Activated naive CD4-positive, alpha-beta T cell treated with anti-CD3 and anti-CD28 coated beads, Interleukin-2, amount 50 U/mL, for 24 hours (primary cell): ENCODE results near the gene GRIK3.

Experiments
- H3K27ac Mint-ChIP-seq: one replicate; pipeline ENCODE4 v1.8.0; 2021; ENCODE audit warnings: mild to moderate bottlenecking, mixed read lengths
- H3K27me3 Mint-ChIP-seq: one replicate; pipeline ENCODE4 v1.8.0; 2021; ENCODE audit warnings: mixed read lengths
- H3K36me3 Mint-ChIP-seq: one replicate; pipeline ENCODE4 v1.8.0; 2021; ENCODE audit warnings: mixed read lengths
- H3K4me1 Mint-ChIP-seq: one replicate; pipeline ENCODE4 v1.8.0; 2021; ENCODE audit warnings: mixed read lengths
- H3K4me3 Mint-ChIP-seq: one replicate; pipeline ENCODE4 v1.8.0; 2021; ENCODE audit warnings: mild to moderate bottlenecking, mixed read lengths
- H3K9me3 Mint-ChIP-seq: one replicate; pipeline ENCODE4 v1.8.0; 2021; ENCODE audit warnings: mixed read lengths

The GRIK3 gene

GRCh38 chr1:36846357-36846756 lies 188.0 kb downstream of the GRIK3 start:
- no peaks in the 10 kb centered on the region for H3K9me3 Mint-ChIP-seq

GRCh38 chr1:36845802-36846201 lies 188.5 kb downstream of the GRIK3 start:
- Mint-ChIP-seq H3K4me1 (no peaks in the 10 kb centered on the region), H3K9me3 (no peaks in the 10 kb centered on the region), H3K36me3 (no peaks in the 10 kb centered on the region), H3K27me3 (peaks cover 7% of the 10 kb centered on the region), H3K4me3 (no peak overlapping the region), H3K27ac (no peak overlapping the region)

More at GRCh38 chr1:36846357-36846756, 188.0 kb downstream of the GRIK3 start:
- Mint-ChIP-seq H3K4me3 (no peak overlapping the region), H3K4me1 (no peaks in the 10 kb centered on the region), H3K36me3 (no peaks in the 10 kb centered on the region), H3K27me3 (peaks cover 8% of the 10 kb centered on the region), H3K27ac (no peak overlapping the region)

DNA sequence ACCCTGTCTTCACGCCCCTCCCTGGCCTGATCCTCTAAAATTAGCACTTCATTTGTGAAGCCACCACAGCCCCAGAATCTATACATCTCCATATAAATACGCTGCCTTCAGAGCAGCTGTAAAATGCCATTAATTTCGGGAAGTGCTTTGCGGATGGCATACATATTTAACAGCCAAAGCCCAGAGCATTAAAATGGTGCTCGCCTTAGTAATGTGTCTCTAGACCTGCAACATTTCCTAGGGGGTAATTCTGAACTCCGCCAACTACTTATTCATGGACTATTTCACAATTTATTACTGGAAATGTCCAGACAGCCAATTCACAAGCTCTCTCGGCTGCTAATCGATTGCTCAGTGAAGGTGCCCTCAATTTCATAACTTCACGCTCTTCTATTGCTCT lies 189.4 kb downstream of the GRIK3 start:
- H3K4me1 Mint-ChIP-seq: no peaks in the 10 kb centered on the region
- no peak overlapping the region for H3K4me3 Mint-ChIP-seq
- no peak overlapping the region for H3K27ac Mint-ChIP-seq
- H3K36me3 Mint-ChIP-seq: no peaks in the 10 kb centered on the region
- no peaks in the 10 kb centered on the region for H3K9me3 Mint-ChIP-seq
- H3K27me3 Mint-ChIP-seq: peaks cover 3% of the 10 kb centered on the region

DNA sequence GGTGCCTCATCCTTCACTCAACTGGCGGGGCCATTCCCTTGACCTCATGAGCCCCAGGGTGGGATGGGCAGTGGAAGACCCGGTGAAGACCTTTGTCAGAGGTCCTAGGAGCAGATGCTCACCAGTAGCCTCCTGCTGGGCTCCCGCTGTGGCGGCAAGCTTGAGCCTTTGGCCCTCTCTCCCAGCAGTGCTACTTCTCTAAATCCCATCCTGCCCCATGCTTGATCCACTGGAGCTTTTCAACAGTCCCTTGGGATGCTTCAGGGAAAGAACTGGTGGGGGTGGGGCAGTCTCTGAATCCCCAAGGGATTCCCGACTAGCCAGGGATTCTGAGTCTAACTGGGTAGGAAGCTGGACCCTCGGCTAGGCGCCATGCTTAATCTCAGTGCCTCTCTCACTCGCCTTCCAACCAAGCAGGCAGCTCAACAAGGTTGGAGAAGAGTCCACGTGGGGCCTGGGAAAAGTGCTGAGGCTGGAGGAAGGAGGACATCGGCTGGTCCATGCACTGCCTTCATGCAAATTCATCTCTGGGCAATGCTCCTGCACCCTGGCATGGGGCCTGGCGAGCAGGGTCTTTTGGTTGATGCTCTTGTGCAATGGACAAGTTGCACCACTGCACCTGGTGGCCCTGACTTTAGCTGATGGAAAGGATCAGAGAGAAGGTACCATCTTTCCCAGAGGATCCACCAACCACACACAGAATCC lies 190.3 kb downstream of the GRIK3 start:
- Mint-ChIP-seq H3K36me3 (no peaks in the 10 kb centered on the region), H3K27me3 (peaks cover 3% of the 10 kb centered on the region), H3K9me3 (no peaks in the 10 kb centered on the region), H3K4me3 (no peak overlapping the region), H3K4me1 (no peaks in the 10 kb centered on the region), H3K27ac (no peak overlapping the region)

- Mint-ChIP-seq H3K4me3 (no peak overlapping the region), H3K27ac (no peak overlapping the region), H3K27me3 (peaks cover 3% of the 10 kb centered on the region), H3K36me3 (no peaks in the 10 kb centered on the region), H3K9me3 (no peaks in the 10 kb centered on the region), H3K4me1 (no peaks in the 10 kb centered on the region)
Observed at GRCh38 chr1:36843027-36843426, 191.3 kb downstream of the GRIK3 start.

GRCh38 chr1:36842448-36842847 lies 191.9 kb downstream of the GRIK3 start:
- no peaks in the 10 kb centered on the region for H3K9me3 Mint-ChIP-seq
- no peak overlapping the region for H3K4me3 Mint-ChIP-seq
- H3K27ac Mint-ChIP-seq: no peak overlapping the region
- no peaks in the 10 kb centered on the region for H3K36me3 Mint-ChIP-seq
- H3K4me1 Mint-ChIP-seq: no peaks in the 10 kb centered on the region
- peaks cover 4% of the 10 kb centered on the region for H3K27me3 Mint-ChIP-seq

DNA sequence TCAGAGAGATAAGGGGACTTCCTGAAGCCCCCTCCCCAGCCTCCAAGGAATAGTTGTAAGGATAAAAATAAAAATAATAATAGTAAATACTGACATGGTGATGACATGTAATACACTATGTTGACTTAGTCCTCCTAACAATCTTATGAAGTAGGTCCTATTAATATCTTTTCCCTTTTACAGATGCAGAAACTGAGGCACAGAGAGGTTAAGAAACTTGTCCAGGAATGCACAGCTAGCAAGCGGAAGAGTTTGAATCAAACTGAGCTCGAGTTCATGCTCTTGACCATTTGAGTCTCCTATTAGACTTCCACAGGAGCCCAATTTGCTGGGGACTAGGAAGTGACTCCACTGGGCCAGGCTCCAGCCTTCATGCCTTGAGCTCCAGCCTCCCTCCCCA lies 194.8 kb downstream of the GRIK3 start:
- H3K27ac Mint-ChIP-seq: no peak overlapping the region
- no peaks in the 10 kb centered on the region for H3K4me1 Mint-ChIP-seq
- H3K36me3 Mint-ChIP-seq: no peaks in the 10 kb centered on the region
- H3K27me3 Mint-ChIP-seq: peaks cover 3% of the 10 kb centered on the region
- H3K4me3 Mint-ChIP-seq: no peak overlapping the region
- no peaks in the 10 kb centered on the region for H3K9me3 Mint-ChIP-seq

DNA sequence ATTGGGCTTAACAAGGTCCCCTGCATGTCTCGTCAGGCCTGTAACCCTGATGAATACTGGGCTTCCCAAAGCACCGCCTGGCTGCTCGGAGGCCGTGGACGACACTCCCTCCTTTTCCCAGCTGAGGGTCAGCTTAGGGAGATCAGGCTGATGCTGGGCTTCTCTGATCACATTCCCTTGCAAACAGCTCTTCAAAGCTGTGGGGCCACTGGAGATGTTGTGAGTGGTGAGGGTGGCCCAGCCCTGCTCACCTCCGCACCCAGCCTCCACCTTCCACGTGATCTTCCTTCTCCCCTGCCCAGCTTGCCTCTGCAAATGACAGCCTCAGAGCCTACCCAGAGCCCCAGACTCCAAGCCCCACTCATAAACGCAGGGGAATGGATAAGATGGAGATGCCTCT lies 195.4 kb downstream of the GRIK3 start:
- peaks cover 3% of the 10 kb centered on the region for H3K27me3 Mint-ChIP-seq
- no peaks in the 10 kb centered on the region for H3K36me3 Mint-ChIP-seq
- H3K27ac Mint-ChIP-seq: no peak overlapping the region
- no peak overlapping the region for H3K4me3 Mint-ChIP-seq
- no peaks in the 10 kb centered on the region for H3K9me3 Mint-ChIP-seq
- no peaks in the 10 kb centered on the region for H3K4me1 Mint-ChIP-seq

DNA sequence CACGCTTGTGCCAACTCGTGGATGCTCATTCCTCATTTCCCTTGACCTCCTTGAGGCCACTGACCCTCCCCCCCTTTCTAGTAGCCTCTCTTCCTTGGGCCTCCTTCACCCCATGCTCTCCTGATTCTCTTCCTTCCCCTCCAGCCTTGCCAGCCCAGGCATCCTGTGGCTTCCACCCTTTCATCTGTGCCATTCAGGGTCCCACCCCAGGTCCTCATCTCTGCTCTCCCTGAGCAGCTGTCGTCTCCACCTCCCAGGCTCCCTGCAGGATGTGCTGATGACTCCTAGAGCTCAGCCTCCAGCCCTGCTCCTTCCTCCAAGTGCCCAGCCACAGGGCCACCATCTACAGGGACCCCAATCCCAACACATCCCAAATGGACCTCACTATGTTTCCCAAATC lies 197.4 kb downstream of the GRIK3 start:
- Mint-ChIP-seq H3K27ac (no peak overlapping the region), H3K27me3 (peaks cover 6% of the 10 kb centered on the region), H3K9me3 (no peaks in the 10 kb centered on the region), H3K4me3 (no peak overlapping the region), H3K36me3 (no peaks in the 10 kb centered on the region), H3K4me1 (no peaks in the 10 kb centered on the region)

DNA sequence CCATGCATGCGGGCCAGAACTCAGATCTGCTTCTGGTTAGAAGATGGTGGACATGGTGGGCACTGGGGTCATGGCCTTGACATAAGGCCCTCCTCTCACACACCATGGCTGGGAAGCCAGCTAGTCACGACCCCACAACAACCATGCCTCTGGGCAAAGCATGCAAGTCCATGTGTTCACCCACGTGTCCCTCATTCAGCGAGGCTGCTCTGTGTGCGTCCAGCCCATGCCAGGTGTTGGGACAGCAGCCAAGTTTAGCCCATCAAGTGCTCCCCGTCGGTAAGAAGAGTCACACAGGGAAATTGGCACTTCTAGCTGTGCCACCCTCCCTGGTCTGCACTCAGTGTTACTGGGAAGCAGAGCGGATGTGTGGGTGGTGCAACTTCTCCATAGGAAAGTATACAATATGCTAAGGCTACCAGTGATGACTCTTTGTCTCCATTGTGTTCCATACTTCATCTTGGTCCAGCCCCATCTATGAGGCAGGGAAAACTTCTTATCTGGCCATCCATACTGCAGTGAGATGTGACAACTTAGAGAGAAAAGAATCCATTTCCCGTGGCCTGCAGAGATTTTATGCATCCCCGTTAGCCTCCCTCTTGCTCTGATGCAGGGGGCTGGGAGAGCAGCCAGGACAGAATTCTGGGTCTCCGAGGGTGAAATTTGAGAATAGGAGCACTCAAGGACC lies 198.0 kb downstream of the GRIK3 start:
- H3K36me3 Mint-ChIP-seq: no peaks in the 10 kb centered on the region
- H3K27me3 Mint-ChIP-seq: peaks cover 6% of the 10 kb centered on the region
- H3K4me1 Mint-ChIP-seq: no peaks in the 10 kb centered on the region
- no peaks in the 10 kb centered on the region for H3K9me3 Mint-ChIP-seq
- no peak overlapping the region for H3K4me3 Mint-ChIP-seq
- H3K27ac Mint-ChIP-seq: no peak overlapping the region

DNA sequence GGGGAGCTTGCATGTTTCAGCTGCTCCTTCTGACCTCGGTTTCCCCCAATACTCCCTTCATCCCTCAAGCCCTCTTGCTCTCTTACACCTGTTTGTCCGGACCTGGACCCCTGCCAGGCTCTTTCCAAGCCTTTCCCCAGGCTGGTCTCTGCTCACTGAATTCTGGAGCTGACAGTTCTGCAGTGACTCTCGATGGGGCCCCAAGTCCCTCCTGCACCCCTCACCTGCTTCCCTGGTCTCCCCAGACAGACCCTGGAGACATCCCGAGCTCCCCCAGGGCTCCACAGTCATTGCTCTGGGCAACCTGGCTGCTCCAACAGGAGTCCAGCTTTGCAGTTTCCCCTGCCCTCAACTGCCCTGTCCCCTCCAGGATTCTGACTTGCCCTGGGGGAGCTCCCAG lies 198.6 kb downstream of the GRIK3 start:
- peaks cover 6% of the 10 kb centered on the region for H3K27me3 Mint-ChIP-seq

GRCh38 chr1:36835017-36835695 lies 199.2 kb downstream of the GRIK3 start:
- H3K36me3 Mint-ChIP-seq: no peaks in the 10 kb centered on the region
- no peak overlapping the region for H3K4me3 Mint-ChIP-seq
- no peaks in the 10 kb centered on the region for H3K9me3 Mint-ChIP-seq
- no peak overlapping the region for H3K27ac Mint-ChIP-seq
- H3K4me1 Mint-ChIP-seq: no peaks in the 10 kb centered on the region
- H3K27me3 Mint-ChIP-seq: peaks cover 6% of the 10 kb centered on the region

More for the DNA sequence above, 198.6 kb downstream of the GRIK3 start:
- Mint-ChIP-seq H3K4me1 (no peaks in the 10 kb centered on the region), H3K36me3 (no peaks in the 10 kb centered on the region), H3K4me3 (no peak overlapping the region), H3K27ac (no peak overlapping the region), H3K9me3 (no peaks in the 10 kb centered on the region)

- H3K36me3 Mint-ChIP-seq: no peaks in the 10 kb centered on the region
- no peaks in the 10 kb centered on the region for H3K4me1 Mint-ChIP-seq
Observed at GRCh38 chr1:36834586-36834985, 199.7 kb downstream of the GRIK3 start.

GRCh38 chr1:36831186-36831810 lies 203.0 kb downstream of the GRIK3 start:
- H3K36me3 Mint-ChIP-seq: no peaks in the 10 kb centered on the region
- H3K9me3 Mint-ChIP-seq: no peaks in the 10 kb centered on the region
- no peaks in the 10 kb centered on the region for H3K4me1 Mint-ChIP-seq
- H3K27me3 Mint-ChIP-seq: peaks cover 2% of the 10 kb centered on the region
- no peak overlapping the region for H3K4me3 Mint-ChIP-seq
- no peak overlapping the region for H3K27ac Mint-ChIP-seq

More at GRCh38 chr1:36834586-36834985, 199.7 kb downstream of the GRIK3 start:
- Mint-ChIP-seq H3K27ac (no peak overlapping the region), H3K4me3 (no peak overlapping the region), H3K27me3 (peaks cover 6% of the 10 kb centered on the region), H3K9me3 (no peaks in the 10 kb centered on the region)

GRCh38 chr1:36829961-36830360 lies 204.4 kb downstream of the GRIK3 start:
- Mint-ChIP-seq H3K4me1 (no peaks in the 10 kb centered on the region), H3K4me3 (no peak overlapping the region), H3K36me3 (no peaks in the 10 kb centered on the region), H3K27ac (no peak overlapping the region), H3K27me3 (peaks cover 2% of the 10 kb centered on the region), H3K9me3 (no peaks in the 10 kb centered on the region)

GRCh38 chr1:36829066-36829465 lies 205.2 kb downstream of the GRIK3 start:
- Mint-ChIP-seq H3K27me3 (peaks cover 4% of the 10 kb centered on the region), H3K4me3 (no peak overlapping the region), H3K9me3 (no peaks in the 10 kb centered on the region), H3K27ac (no peak overlapping the region), H3K4me1 (no peaks in the 10 kb centered on the region), H3K36me3 (no peaks in the 10 kb centered on the region)
